Astrocyte (in vitro differentiated cells and primary cell): Measurements from ENCODE around the gene CCDC187. TPM values are rescaled to one million over a fixed set of nuclear protein-coding genes. Genes with fewer than 3 reads are reported as not detected.

Experiments used
- DNase-seq: peaks from one replicate; pipeline ENCODE4 v3.0.0-alpha.2; 2010; ENCODE audit warnings: low read depth
- FAIRE-seq: peaks from 2 replicates; lab custom pipeline; 2011; peaks lifted over from hg19 to GRCh38; lab: Jason Lieb, UNC
- H2AFZ ChIP-seq: 2 replicates; pipeline ENCODE4 v1.6.0; 2012; ENCODE audit warnings: low read depth, low read length, inconsistent platforms
- H3K27ac ChIP-seq: 2 replicates; pipeline ENCODE4 v1.5.1; 2011; ENCODE audit warnings: low read depth, low read length, inconsistent platforms
- H3K27me3 ChIP-seq: 2 replicates; pipeline ENCODE4 v1.6.0; 2011; ENCODE audit warnings: low read length, inconsistent platforms; ENCODE audit not compliant: insufficient read depth
- H3K36me3 ChIP-seq: 2 replicates; pipeline ENCODE4 v1.5.1; 2011; ENCODE audit warnings: low read length, inconsistent platforms; ENCODE audit not compliant: insufficient read depth
- H3K4me1 ChIP-seq: 2 replicates; pipeline ENCODE4 v1.5.1; 2011; ENCODE audit warnings: low read length, inconsistent platforms; ENCODE audit not compliant: insufficient read depth
- H3K4me2 ChIP-seq: 2 replicates; pipeline ENCODE4 v1.6.0; 2012; ENCODE audit warnings: low read length, inconsistent platforms
- H3K4me3 ChIP-seq: 2 replicates; pipeline ENCODE4 v1.5.1; 2011; ENCODE audit warnings: low read depth, mild to moderate bottlenecking, low read length, inconsistent platforms; ENCODE audit not compliant: insufficient read depth
- H3K79me2 ChIP-seq: 2 replicates; pipeline ENCODE4 v1.6.0; 2012; ENCODE audit warnings: mild to moderate bottlenecking, low read length, inconsistent platforms; ENCODE audit not compliant: insufficient read depth
- H3K9ac ChIP-seq: 2 replicates; pipeline ENCODE4 v1.6.0; 2012; ENCODE audit warnings: mild to moderate bottlenecking, low read length, inconsistent platforms
- H3K9me3 ChIP-seq: 2 replicates; pipeline ENCODE4 v1.5.1; 2012; ENCODE audit warnings: low read depth, mild to moderate bottlenecking, low read length, inconsistent platforms; ENCODE audit not compliant: insufficient read depth
- H4K20me1 ChIP-seq: 2 replicates; pipeline ENCODE4 v1.6.0; 2012; ENCODE audit warnings: low read length, inconsistent platforms; ENCODE audit not compliant: insufficient read depth
- H3K27ac Mint-ChIP-seq: one replicate; pipeline ENCODE4 v1.8.0; 2021; ENCODE audit warnings: mild to moderate bottlenecking, mixed read lengths; ENCODE audit not compliant: unreplicated experiment
- H3K27me3 Mint-ChIP-seq: one replicate; pipeline ENCODE4 v1.8.0; 2021; ENCODE audit warnings: low read depth, mixed read lengths; ENCODE audit not compliant: unreplicated experiment
- H3K36me3 Mint-ChIP-seq: one replicate; pipeline ENCODE4 v1.8.0; 2021; ENCODE audit warnings: low read depth, mixed read lengths; ENCODE audit not compliant: unreplicated experiment
- H3K4me1 Mint-ChIP-seq: one replicate; pipeline ENCODE4 v1.8.0; 2021; ENCODE audit warnings: low read depth, mixed read lengths; ENCODE audit not compliant: unreplicated experiment
- H3K4me3 Mint-ChIP-seq: one replicate; pipeline ENCODE4 v1.8.0; 2021; ENCODE audit warnings: mild to moderate bottlenecking, moderate library complexity, mixed read lengths; ENCODE audit not compliant: unreplicated experiment
- H3K9me3 Mint-ChIP-seq: one replicate; pipeline ENCODE4 v1.8.0; 2021; ENCODE audit warnings: mild to moderate bottlenecking, mixed read lengths; ENCODE audit not compliant: unreplicated experiment
- EZH2 ChIP-seq: IDR thresholded peaks from 2 replicates; pipeline ENCODE4 v1.6.1; 2012; ENCODE audit warnings: mild to moderate bottlenecking, low read length, inconsistent platforms; ENCODE audit not compliant: insufficient read depth
- total RNA-seq: library from RNA; stranded (reverse); gene quantifications from 2 replicates; pipeline ENCODE4 v1.2.1, GENCODE V29; 2021
- TF ChIP-seq, protein P1 (sequence below): IDR thresholded peaks from 2 replicates; pipeline ENCODE4 v1.5.1; 2011; ENCODE audit warnings: low read depth, mild to moderate bottlenecking, inconsistent platforms, low read length, moderate library complexity; ENCODE audit not compliant: insufficient read depth

Gene CCDC187
- total RNA-seq, 1 donor from 2014 or later: 0.09 TPM

DNA sequence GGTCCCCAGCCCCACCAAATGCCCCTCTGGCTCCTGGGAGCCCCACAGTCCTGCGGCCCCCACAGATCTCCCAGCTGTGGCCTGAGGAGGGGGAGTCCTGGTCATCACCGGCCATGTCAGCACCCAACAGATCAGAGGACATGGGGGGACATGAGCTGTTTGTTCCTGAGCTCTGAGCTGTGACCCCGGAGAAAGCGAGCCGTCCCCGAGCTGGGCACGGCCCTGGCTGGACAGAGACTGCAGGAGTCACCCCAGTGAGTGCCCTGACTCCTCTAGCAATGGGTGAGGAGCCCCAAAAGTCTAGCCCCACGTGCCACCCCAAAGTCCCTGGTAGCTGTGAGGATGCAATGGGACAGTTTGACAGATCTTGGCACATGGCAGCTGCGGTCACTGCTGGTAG, 25.7 kb downstream of the CCDC187 start:
- no peaks in the 10 kb centered on the region for H3K9me3 Mint-ChIP-seq

GRCh38 chr9:136277746-136278145, 26.1 kb downstream of the CCDC187 start:
- Histone ChIP-seq H3K4me3 (no peak overlapping the region), H2AFZ (no peak overlapping the region), H4K20me1 (no peaks in the 10 kb centered on the region), H3K36me3 (no peaks in the 10 kb centered on the region), H3K9ac (no peak overlapping the region), H3K4me1 (no peaks in the 10 kb centered on the region), H3K4me2 (no peak overlapping the region), H3K9me3 (no peaks in the 10 kb centered on the region), H3K79me2 (no peaks in the 10 kb centered on the region), H3K27me3 (peaks cover 22% of the 10 kb centered on the region), H3K27ac (no peak overlapping the region)
- Mint-ChIP-seq H3K36me3 (peaks cover 1% of the 10 kb centered on the region), H3K4me1 (no peaks in the 10 kb centered on the region), H3K4me3 (no peak overlapping the region), H3K9me3 (no peaks in the 10 kb centered on the region), H3K27me3 (peaks cover 36% of the 10 kb centered on the region), H3K27ac (no peak overlapping the region)
- DNase-seq (no peak), FAIRE-seq (no peak)
- no peak for TF ChIP-seq EZH2
- TF ChIP-seq, protein P1, sequence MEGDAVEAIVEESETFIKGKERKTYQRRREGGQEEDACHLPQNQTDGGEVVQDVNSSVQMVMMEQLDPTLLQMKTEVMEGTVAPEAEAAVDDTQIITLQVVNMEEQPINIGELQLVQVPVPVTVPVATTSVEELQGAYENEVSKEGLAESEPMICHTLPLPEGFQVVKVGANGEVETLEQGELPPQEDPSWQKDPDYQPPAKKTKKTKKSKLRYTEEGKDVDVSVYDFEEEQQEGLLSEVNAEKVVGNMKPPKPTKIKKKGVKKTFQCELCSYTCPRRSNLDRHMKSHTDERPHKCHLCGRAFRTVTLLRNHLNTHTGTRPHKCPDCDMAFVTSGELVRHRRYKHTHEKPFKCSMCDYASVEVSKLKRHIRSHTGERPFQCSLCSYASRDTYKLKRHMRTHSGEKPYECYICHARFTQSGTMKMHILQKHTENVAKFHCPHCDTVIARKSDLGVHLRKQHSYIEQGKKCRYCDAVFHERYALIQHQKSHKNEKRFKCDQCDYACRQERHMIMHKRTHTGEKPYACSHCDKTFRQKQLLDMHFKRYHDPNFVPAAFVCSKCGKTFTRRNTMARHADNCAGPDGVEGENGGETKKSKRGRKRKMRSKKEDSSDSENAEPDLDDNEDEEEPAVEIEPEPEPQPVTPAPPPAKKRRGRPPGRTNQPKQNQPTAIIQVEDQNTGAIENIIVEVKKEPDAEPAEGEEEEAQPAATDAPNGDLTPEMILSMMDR: no peak

More for the DNA sequence above, 25.7 kb downstream of the CCDC187 start:
- FAIRE-seq (no peak), DNase-seq (no peak)
- no peak overlapping the region for H3K9ac ChIP-seq
- Mint-ChIP-seq H3K27ac (no peak overlapping the region), H3K27me3 (peaks cover 32% of the 10 kb centered on the region), H3K36me3 (peaks cover 1% of the 10 kb centered on the region), H3K4me3 (no peak overlapping the region), H3K4me1 (no peaks in the 10 kb centered on the region)
- no peak overlapping the region for H3K27ac ChIP-seq
- no peak overlapping the region for H3K4me3 ChIP-seq
- H3K36me3 ChIP-seq: no peaks in the 10 kb centered on the region
- H3K9me3 ChIP-seq: no peaks in the 10 kb centered on the region
- no peak overlapping the region for H2AFZ ChIP-seq
- H3K79me2 ChIP-seq: no peaks in the 10 kb centered on the region
- H4K20me1 ChIP-seq: no peaks in the 10 kb centered on the region
- no peak for TF ChIP-seq EZH2
- TF ChIP-seq, protein P1: no peak
- H3K4me2 ChIP-seq: no peak overlapping the region
- H3K4me1 ChIP-seq: no peaks in the 10 kb centered on the region
- H3K27me3 ChIP-seq: peaks cover 22% of the 10 kb centered on the region

- Mint-ChIP-seq H3K27ac (no peak overlapping the region), H3K4me3 (no peak overlapping the region), H3K36me3 (peaks cover 1% of the 10 kb centered on the region), H3K27me3 (peaks cover 36% of the 10 kb centered on the region), H3K9me3 (no peaks in the 10 kb centered on the region), H3K4me1 (no peaks in the 10 kb centered on the region)
- Histone ChIP-seq H3K4me3 (no peak overlapping the region), H4K20me1 (no peaks in the 10 kb centered on the region), H3K9ac (no peak overlapping the region), H3K27me3 (peaks cover 22% of the 10 kb centered on the region), H2AFZ (no peak overlapping the region), H3K27ac (no peak overlapping the region), H3K9me3 (no peaks in the 10 kb centered on the region), H3K4me2 (no peak overlapping the region), H3K36me3 (no peaks in the 10 kb centered on the region), H3K4me1 (no peaks in the 10 kb centered on the region), H3K79me2 (no peaks in the 10 kb centered on the region)
- DNase-seq (no peak), FAIRE-seq (no peak)
- TF ChIP-seq EZH2: no peak
- TF ChIP-seq, protein P1: no peak
Measured at GRCh38 chr9:136276716-136277115, 27.2 kb downstream of the CCDC187 start.
